Prostate gland (tissue), 2 donors: Measurements from ENCODE around the gene KMT2C.

Source experiments
- POLR2A ChIP-seq: fragments of 450-650 bp; IDR thresholded peaks from one replicate; pipeline ENCODE4 v1.6.1; 2016; ENCODE audit warnings: antibody characterized with exemption, mild to moderate bottlenecking
- POLR2AphosphoS5 ChIP-seq: sonication (generic); formaldehyde crosslinking; IDR thresholded peaks from one replicate; pipeline ENCODE4 v1.6.1; 2017; ENCODE audit warnings: antibody characterized with exemption
- TF ChIP-seq, protein P1 (sequence below), 4 experiments: fragments of 200-600 bp in 2 of 4; fragments of 450-650 bp in 2 of 4; sonication (generic) in 2 of 4; IDR thresholded peaks; 1 replicate in 3 of 4; 2 replicates in 1 of 4; pipeline ENCODE4 v1.5.1; 2016 to 2019; ENCODE audit warnings: antibody characterized with exemption in 4 of 4, mild to moderate bottlenecking in 2 of 4, moderate library complexity in 2 of 4

DNA sequence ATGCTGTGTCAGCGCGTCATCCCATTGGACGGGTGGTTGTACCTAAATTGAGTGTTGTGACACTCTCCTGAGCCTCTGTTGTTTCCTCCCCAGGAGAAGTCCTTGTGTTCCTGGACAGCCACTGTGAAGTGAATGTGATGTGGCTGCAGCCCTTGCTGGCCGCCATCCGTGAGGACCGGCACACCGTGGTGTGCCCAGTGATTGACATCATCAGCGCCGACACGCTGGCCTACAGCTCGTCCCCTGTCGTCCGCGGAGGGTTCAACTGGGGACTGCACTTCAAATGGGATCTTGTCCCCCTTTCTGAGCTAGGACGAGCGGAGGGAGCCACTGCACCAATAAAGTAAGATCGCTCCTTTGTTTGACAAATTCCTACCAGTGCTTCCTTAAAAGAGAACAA is 327.9 kb downstream of the KMT2C start:
- TF ChIP-seq, protein P1, sequence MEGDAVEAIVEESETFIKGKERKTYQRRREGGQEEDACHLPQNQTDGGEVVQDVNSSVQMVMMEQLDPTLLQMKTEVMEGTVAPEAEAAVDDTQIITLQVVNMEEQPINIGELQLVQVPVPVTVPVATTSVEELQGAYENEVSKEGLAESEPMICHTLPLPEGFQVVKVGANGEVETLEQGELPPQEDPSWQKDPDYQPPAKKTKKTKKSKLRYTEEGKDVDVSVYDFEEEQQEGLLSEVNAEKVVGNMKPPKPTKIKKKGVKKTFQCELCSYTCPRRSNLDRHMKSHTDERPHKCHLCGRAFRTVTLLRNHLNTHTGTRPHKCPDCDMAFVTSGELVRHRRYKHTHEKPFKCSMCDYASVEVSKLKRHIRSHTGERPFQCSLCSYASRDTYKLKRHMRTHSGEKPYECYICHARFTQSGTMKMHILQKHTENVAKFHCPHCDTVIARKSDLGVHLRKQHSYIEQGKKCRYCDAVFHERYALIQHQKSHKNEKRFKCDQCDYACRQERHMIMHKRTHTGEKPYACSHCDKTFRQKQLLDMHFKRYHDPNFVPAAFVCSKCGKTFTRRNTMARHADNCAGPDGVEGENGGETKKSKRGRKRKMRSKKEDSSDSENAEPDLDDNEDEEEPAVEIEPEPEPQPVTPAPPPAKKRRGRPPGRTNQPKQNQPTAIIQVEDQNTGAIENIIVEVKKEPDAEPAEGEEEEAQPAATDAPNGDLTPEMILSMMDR (IDR thresholded peaks at IDR 0.05), result no peak
- TF ChIP-seq POLR2A, result no peak
- no peak for TF ChIP-seq POLR2AphosphoS5
